Mucosa of stomach (tissue), 1 donor: Measurements from ENCODE around the gene PZP.

Experiments
- H3K27me3 ChIP-seq: one replicate; pipeline ENCODE4 v1.7.0; 2013; ENCODE audit warnings: mild to moderate bottlenecking, low read length; ENCODE audit not compliant: control insufficient read depth, insufficient read depth
- H3K36me3 ChIP-seq: one replicate; pipeline ENCODE4 v1.7.0; 2013; ENCODE audit warnings: low read length; ENCODE audit not compliant: control insufficient read depth, insufficient read depth
- H3K4me1 ChIP-seq: one replicate; pipeline ENCODE4 v1.7.0; 2013; ENCODE audit warnings: mild to moderate bottlenecking, low read length; ENCODE audit not compliant: control insufficient read depth, insufficient read depth
- H3K4me3 ChIP-seq: one replicate; pipeline ENCODE4 v1.7.0; 2013; ENCODE audit warnings: low read length
- H3K9ac ChIP-seq: one replicate; pipeline ENCODE4 v1.7.0; 2013; ENCODE audit warnings: mild to moderate bottlenecking, low read length, moderate library complexity
- H3K9me3 ChIP-seq: one replicate; pipeline ENCODE4 v1.7.0; 2013; ENCODE audit warnings: mild to moderate bottlenecking, low read length, moderate library complexity; ENCODE audit not compliant: control insufficient read depth
- donor health status: Pancreatic carcinoma.

Gene PZP

GRCh38 chr12:9106610-9107541 is 101.3 kb downstream of the PZP start:
- Histone ChIP-seq H3K36me3 (no peaks in the 10 kb centered on the region), H3K4me1 (no peaks in the 10 kb centered on the region), H3K9me3 (no peaks in the 10 kb centered on the region), H3K9ac (no peak overlapping the region), H3K4me3 (no peak overlapping the region), H3K27me3 (no peaks in the 10 kb centered on the region)

GRCh38 chr12:9106067-9106466 is 102.1 kb downstream of the PZP start:
- Histone ChIP-seq H3K36me3 (no peaks in the 10 kb centered on the region), H3K9me3 (no peaks in the 10 kb centered on the region), H3K27me3 (no peaks in the 10 kb centered on the region), H3K9ac (no peak overlapping the region), H3K4me3 (no peak overlapping the region), H3K4me1 (no peaks in the 10 kb centered on the region)

GRCh38 chr12:9104767-9105423 is 103.3 kb downstream of the PZP start:
- Histone ChIP-seq H3K9ac (no peak overlapping the region), H3K9me3 (no peaks in the 10 kb centered on the region), H3K4me3 (no peak overlapping the region), H3K27me3 (no peaks in the 10 kb centered on the region), H3K4me1 (no peaks in the 10 kb centered on the region), H3K36me3 (no peaks in the 10 kb centered on the region)

GRCh38 chr12:9104087-9104486 is 104.1 kb downstream of the PZP start:
- Histone ChIP-seq H3K27me3 (no peaks in the 10 kb centered on the region), H3K9ac (no peak overlapping the region), H3K36me3 (no peaks in the 10 kb centered on the region), H3K4me3 (no peak overlapping the region), H3K9me3 (no peaks in the 10 kb centered on the region), H3K4me1 (no peaks in the 10 kb centered on the region)

- no peaks in the 10 kb centered on the region for H3K4me1 ChIP-seq
- no peaks in the 10 kb centered on the region for H3K9me3 ChIP-seq
- no peak overlapping the region for H3K9ac ChIP-seq
- H3K4me3 ChIP-seq: no peak overlapping the region
- no peaks in the 10 kb centered on the region for H3K36me3 ChIP-seq
- no peaks in the 10 kb centered on the region for H3K27me3 ChIP-seq
Observed at GRCh38 chr12:9103050-9103849, 104.9 kb downstream of the PZP start.

- Histone ChIP-seq H3K36me3 (no peaks in the 10 kb centered on the region), H3K27me3 (no peaks in the 10 kb centered on the region), H3K9me3 (no peaks in the 10 kb centered on the region), H3K4me1 (no peaks in the 10 kb centered on the region), H3K9ac (no peak overlapping the region), H3K4me3 (no peak overlapping the region)
Observed at GRCh38 chr12:9101018-9101687, 107.0 kb downstream of the PZP start.

GRCh38 chr12:9099552-9100190 is 108.5 kb downstream of the PZP start:
- H3K36me3 ChIP-seq: no peaks in the 10 kb centered on the region
- no peak overlapping the region for H3K9ac ChIP-seq
- no peaks in the 10 kb centered on the region for H3K4me1 ChIP-seq
- no peak overlapping the region for H3K4me3 ChIP-seq
- no peaks in the 10 kb centered on the region for H3K27me3 ChIP-seq
- H3K9me3 ChIP-seq: no peaks in the 10 kb centered on the region
